H9 (cell line): Measurements from ENCODE around the gene COPS4. TPM values are rescaled to one million over a fixed set of nuclear protein-coding genes. Genes with fewer than 3 reads are reported as not detected.

Experiments used
- DNase-seq: peaks from one replicate; pipeline ENCODE4 v3.0.0-alpha.2; 2017
- H2AFZ ChIP-seq: one replicate; pipeline ENCODE4 v1.6.1; 2013; ENCODE audit warnings: mild to moderate bottlenecking, low read length, control low read depth, moderate library complexity
- H2AK5ac ChIP-seq: 2 replicates; pipeline ENCODE4 v1.6.1; 2013; ENCODE audit warnings: low read length, control low read depth, mixed read lengths; ENCODE audit not compliant: insufficient read length
- H2BK120ac ChIP-seq: one replicate; pipeline ENCODE4 v1.6.1; 2013; ENCODE audit warnings: low read depth, mild to moderate bottlenecking, low read length, control low read depth, inconsistent platforms; ENCODE audit not compliant: poor library complexity, severe bottlenecking
- H2BK12ac ChIP-seq: 2 replicates; pipeline ENCODE4 v1.6.1; 2013; ENCODE audit warnings: low read length, control low read depth, mixed read lengths, low read depth; ENCODE audit not compliant: insufficient read length
- H2BK15ac ChIP-seq: 2 replicates; pipeline ENCODE4 v1.6.1; 2013; ENCODE audit warnings: low read depth, low read length, control low read depth
- H2BK20ac ChIP-seq: one replicate; pipeline ENCODE4 v1.6.1; 2013; ENCODE audit warnings: low read depth, mild to moderate bottlenecking, low read length, control low read depth, inconsistent platforms; ENCODE audit not compliant: poor library complexity, severe bottlenecking
- H2BK5ac ChIP-seq: 2 replicates; pipeline ENCODE4 v1.6.1; 2013; ENCODE audit warnings: low read length, control low read depth, mixed read lengths; ENCODE audit not compliant: insufficient read length
- H3K14ac ChIP-seq: 2 replicates; pipeline ENCODE4 v1.6.1; 2013; ENCODE audit warnings: low read length, control low read depth; ENCODE audit not compliant: insufficient read depth
- H3K18ac ChIP-seq: 2 replicates; pipeline ENCODE4 v1.6.1; 2013; ENCODE audit warnings: low read depth, mild to moderate bottlenecking, mixed read lengths, low read length, control low read depth; ENCODE audit not compliant: insufficient read length
- H3K23ac ChIP-seq: 2 replicates; pipeline ENCODE4 v1.6.1; 2013; ENCODE audit warnings: low read length, control low read depth, mixed read lengths, low read depth; ENCODE audit not compliant: insufficient read length
- H3K23me2 ChIP-seq: 2 replicates; pipeline ENCODE4 v1.6.1; 2013; ENCODE audit warnings: low read depth, mild to moderate bottlenecking, mixed read lengths, low read length, control low read depth; ENCODE audit not compliant: insufficient read length, poor library complexity, severe bottlenecking
- H3K27ac ChIP-seq: 2 replicates; pipeline ENCODE4 v1.5.1; 2013; ENCODE audit warnings: low read length, control low read depth, mixed read lengths, low read depth; ENCODE audit not compliant: insufficient read length
- H3K27me3 ChIP-seq: 2 replicates; pipeline ENCODE4 v1.6.1; 2013; ENCODE audit warnings: low read length, control low read depth, inconsistent platforms; ENCODE audit not compliant: insufficient read depth
- H3K4ac ChIP-seq: 2 replicates; pipeline ENCODE4 v1.6.1; 2013; ENCODE audit warnings: low read depth, mild to moderate bottlenecking, control low read depth, inconsistent platforms, low read length, moderate library complexity
- H3K4me1 ChIP-seq: 2 replicates; pipeline ENCODE4 v1.6.1; 2013; ENCODE audit warnings: low read length, control low read depth, inconsistent platforms; ENCODE audit not compliant: insufficient read depth
- H3K4me2 ChIP-seq: 2 replicates; pipeline ENCODE4 v1.6.1; 2013; ENCODE audit warnings: low read length, control low read depth, mixed read lengths; ENCODE audit not compliant: insufficient read length, insufficient read depth
- H3K56ac ChIP-seq: 2 replicates; pipeline ENCODE4 v1.6.1; 2013; ENCODE audit warnings: low read depth, mild to moderate bottlenecking, mixed read lengths, low read length, control low read depth; ENCODE audit not compliant: insufficient read length
- H3K79me1 ChIP-seq: 2 replicates; pipeline ENCODE4 v1.6.1; 2013; ENCODE audit warnings: low read depth, mild to moderate bottlenecking, moderate library complexity, low read length, control low read depth, inconsistent platforms; ENCODE audit not compliant: insufficient read depth, poor library complexity, severe bottlenecking
- H3K79me2 ChIP-seq: 2 replicates; pipeline ENCODE4 v1.6.1; 2013; ENCODE audit warnings: low read length, control low read depth, inconsistent platforms; ENCODE audit not compliant: insufficient read depth
- H3K9ac ChIP-seq: 2 replicates; pipeline ENCODE4 v1.6.1; 2013; ENCODE audit warnings: low read length, control low read depth, mixed read lengths; ENCODE audit not compliant: insufficient read length; ENCODE audit errors: extremely low read depth
- H3K9me3 ChIP-seq: one replicate; pipeline ENCODE4 v1.6.1; 2013; ENCODE audit warnings: low read depth, low read length, inconsistent platforms; ENCODE audit not compliant: control insufficient read depth
- H3T11ph ChIP-seq: one replicate; pipeline ENCODE4 v1.6.1; 2013; ENCODE audit warnings: mild to moderate bottlenecking, low read length, control low read depth, inconsistent platforms
- H4K20me1 ChIP-seq: one replicate; pipeline ENCODE4 v1.6.1; 2013; ENCODE audit not compliant: control insufficient read depth, insufficient read length, insufficient read depth
- H4K5ac ChIP-seq: 2 replicates; pipeline ENCODE4 v1.6.1; 2013; ENCODE audit warnings: low read depth, mild to moderate bottlenecking, mixed read lengths, low read length, control low read depth; ENCODE audit not compliant: insufficient read length
- H4K8ac ChIP-seq: replicated peaks from 2 replicates; pipeline ENCODE4 v1.6.1; 2013; ENCODE audit warnings: low read length, control low read depth, mixed read lengths, low read depth; ENCODE audit not compliant: insufficient read length
- H4K91ac ChIP-seq: 2 replicates; pipeline ENCODE4 v1.6.1; 2013; ENCODE audit warnings: low read depth, mild to moderate bottlenecking, moderate library complexity, mixed read lengths, low read length, control low read depth; ENCODE audit not compliant: insufficient read length
- H3K27ac Mint-ChIP-seq, 3 experiments: 2 replicates in 2 of 3; 3 replicates in 1 of 3; pipeline ENCODE4 v1.8.0; 2020 to 2021; ENCODE audit warnings: mixed read lengths in 3 of 3, mild to moderate bottlenecking in 1 of 3, moderate library complexity in 1 of 3
- H3K27me3 Mint-ChIP-seq: 2 replicates; pipeline ENCODE4 v1.8.0; 2021; ENCODE audit warnings: low read depth, mild to moderate bottlenecking, moderate library complexity, mixed read lengths
- H3K36me3 Mint-ChIP-seq, 3 experiments: 2 replicates in 2 of 3; 3 replicates in 1 of 3; pipeline ENCODE4 v1.8.0; 2020 to 2021; ENCODE audit warnings: low read depth in 3 of 3, mixed read lengths in 3 of 3; ENCODE audit not compliant: insufficient read depth in 1 of 3
- H3K4me1 Mint-ChIP-seq, 2 experiments: 2 replicates each; pipeline ENCODE4 v1.8.0; 2020; ENCODE audit warnings: mixed read lengths in 2 of 2
- H3K4me3 Mint-ChIP-seq, 2 experiments: 2 replicates in 1 of 2; 3 replicates in 1 of 2; pipeline ENCODE4 v1.8.0; 2020 to 2021; ENCODE audit warnings: mild to moderate bottlenecking in 2 of 2, mixed read lengths in 2 of 2, moderate library complexity in 1 of 2
- H3K9me3 Mint-ChIP-seq, 2 experiments: 2 replicates in 1 of 2; 3 replicates in 1 of 2; pipeline ENCODE4 v1.8.0; 2020; ENCODE audit warnings: mild to moderate bottlenecking in 2 of 2, mixed read lengths in 2 of 2, moderate library complexity in 1 of 2
- CTCF ChIP-seq: fragments of 200-600 bp; sonication (generic); conservative IDR thresholded peaks from 3 replicates; pipeline ENCODE4 v1.8.0; 2021; ENCODE audit warnings: antibody characterized with exemption, mild to moderate bottlenecking
- WGBS: extraction: QIAGEN DNeasy Blood & Tissue Kit; methylation state at CpG from one replicate; pipeline ENCODE4 v1.1.7; 2013; ENCODE audit warnings: missing lambda C conversion rate, low lambda C conversion rate, mixed read lengths; ENCODE audit not compliant: insufficient read length; ENCODE audit errors: extremely low coverage; 5-methylcytosine and 5-hydroxymethylcytosine counted together
- total RNA-seq: library from RNA; stranded (reverse); gene quantifications from 2 replicates; pipeline ENCODE4 v1.2.1, GENCODE V29; 2021

COPS4 gene
- total RNA-seq, 1 experiment from 2014 or later = 39.9 TPM

GRCh38 chr4:83096397-83096796, 61.4 kb downstream of the COPS4 start:
- Mint-ChIP-seq H3K27ac (no peak overlapping the region), H3K9me3 (no peaks in the 10 kb centered on the region; a peak in 1 of 5 replicates), H3K27me3 (no peaks in the 10 kb centered on the region), H3K4me3 (no peak overlapping the region), H3K36me3 (no peaks in the 10 kb centered on the region; a peak in 1 of 7 replicates), H3K4me1 (peaks cover 4% of the 10 kb centered on the region in 2 experiments; a peak in 1 of 4 replicates)
- WGBS = no CpG with 5 or more reads among the region's 2 CpGs
- Histone ChIP-seq H4K5ac (no peak overlapping the region), H3K4me2 (no peak overlapping the region), H3K14ac (no peak overlapping the region), H2BK120ac (no peak overlapping the region), H3K9me3 (no peaks in the 10 kb centered on the region), H3K56ac (no peak overlapping the region), H3K9ac (no peak overlapping the region), H2AFZ (no peak overlapping the region), H3K27me3 (no peaks in the 10 kb centered on the region), H2BK20ac (no peak overlapping the region), H3K27ac (no peak overlapping the region), H2BK12ac (no peak overlapping the region), H2AK5ac (no peak overlapping the region), H4K91ac (no peak overlapping the region), H4K20me1 (no peaks in the 10 kb centered on the region), H4K8ac (no peak overlapping the region), H3K23ac (no peak overlapping the region), H3K79me1 (no peaks in the 10 kb centered on the region), H3K4me1 (no peaks in the 10 kb centered on the region), H2BK5ac (no peak overlapping the region), H2BK15ac (no peak overlapping the region), H3K79me2 (no peaks in the 10 kb centered on the region), H3K18ac (no peak overlapping the region), H3K4ac (no peak overlapping the region), H3K23me2 (no peaks in the 10 kb centered on the region), H3T11ph (no peak overlapping the region)
- TF ChIP-seq CTCF = no peak
- DNase-seq = no peak
